Neuronal stem cell (in vitro differentiated cells): ENCODE measurements around the gene PACS1.

Experiments
- DNase-seq: peaks from one replicate; pipeline ENCODE4 v3.0.0-alpha.2; 2013; ENCODE audit warnings: low spot score
- H2AFZ ChIP-seq: one replicate; pipeline ENCODE4 v1.6.1; 2013; ENCODE audit warnings: mild to moderate bottlenecking, low read length, inconsistent platforms
- H2AK5ac ChIP-seq: 2 replicates; pipeline ENCODE4 v1.6.1; 2013; ENCODE audit warnings: low read depth, mild to moderate bottlenecking, inconsistent platforms, low read length, moderate library complexity, mixed read lengths
- H2BK120ac ChIP-seq: 2 replicates; pipeline ENCODE4 v1.6.1; 2013; ENCODE audit warnings: low read depth, mild to moderate bottlenecking, inconsistent platforms, low read length, moderate library complexity, mixed read lengths
- H2BK12ac ChIP-seq: one replicate; pipeline ENCODE4 v1.6.1; 2013; ENCODE audit warnings: low read length, inconsistent platforms
- H2BK15ac ChIP-seq: 2 replicates; pipeline ENCODE4 v1.6.1; 2013; ENCODE audit warnings: mild to moderate bottlenecking, low read length, inconsistent platforms, mixed read lengths
- H2BK5ac ChIP-seq: one replicate; pipeline ENCODE4 v1.6.1; 2013; ENCODE audit warnings: inconsistent platforms, mild to moderate bottlenecking, low read length, moderate library complexity
- H3K14ac ChIP-seq: one replicate; pipeline ENCODE4 v1.6.1; 2013; ENCODE audit warnings: low read length, inconsistent platforms
- H3K18ac ChIP-seq: 2 replicates; pipeline ENCODE4 v1.6.1; 2013; ENCODE audit warnings: low read length, inconsistent platforms
- H3K23ac ChIP-seq: 2 replicates; pipeline ENCODE4 v1.6.1; 2013; ENCODE audit warnings: low read depth, mild to moderate bottlenecking, mixed read lengths, low read length, inconsistent platforms; ENCODE audit not compliant: poor library complexity
- H3K27ac ChIP-seq: replicated peaks from 3 replicates; pipeline ENCODE4 v1.5.1; 2013; ENCODE audit warnings: low read length, inconsistent platforms
- H3K27me3 ChIP-seq, 3 experiments: 2 replicates each; pipeline ENCODE4 v1.6.1; 2013; ENCODE audit warnings: low read length in 3 of 3, mild to moderate bottlenecking in 2 of 3, inconsistent platforms in 1 of 3, low read depth in 1 of 3, mixed read lengths in 1 of 3, moderate library complexity in 1 of 3; ENCODE audit not compliant: control insufficient read depth in 3 of 3, insufficient read depth in 3 of 3
- H3K36me3 ChIP-seq, 2 donors: replicated peaks in 1 of 2; 2 replicates each; pipeline ENCODE4 v1.6.1; 2013; ENCODE audit warnings: low read length in 2 of 2; ENCODE audit not compliant: control insufficient read depth in 2 of 2, insufficient read depth in 2 of 2
- H3K4ac ChIP-seq: 2 replicates; pipeline ENCODE4 v1.6.1; 2013; ENCODE audit warnings: inconsistent platforms, mild to moderate bottlenecking, low read length, moderate library complexity
- H3K4me1 ChIP-seq, 2 donors: 1 replicate in 1 of 2; 2 replicates in 1 of 2; pipeline ENCODE4 v1.6.1; 2013; ENCODE audit warnings: low read length in 2 of 2, low read depth in 1 of 2; ENCODE audit not compliant: control insufficient read depth in 2 of 2, insufficient read depth in 1 of 2
- H3K4me2 ChIP-seq: one replicate; pipeline ENCODE4 v1.6.1; 2013; ENCODE audit warnings: mild to moderate bottlenecking, low read length, inconsistent platforms; ENCODE audit not compliant: insufficient read depth, poor library complexity, severe bottlenecking
- H3K4me3 ChIP-seq, 2 donors: 2 replicates each; pipeline ENCODE4 v1.5.1; 2013; ENCODE audit warnings: low read length in 2 of 2, mild to moderate bottlenecking in 2 of 2, inconsistent platforms in 1 of 2, moderate library complexity in 1 of 2
- H3K79me1 ChIP-seq: one replicate; pipeline ENCODE4 v1.6.1; 2013; ENCODE audit warnings: low read depth, mild to moderate bottlenecking, inconsistent platforms, low read length, moderate library complexity
- H3K9ac ChIP-seq: one replicate; pipeline ENCODE4 v1.6.1; 2013; ENCODE audit warnings: mild to moderate bottlenecking, low read depth, low read length, inconsistent platforms; ENCODE audit not compliant: poor library complexity
- H3K9me3 ChIP-seq, 2 donors: replicated peaks in 1 of 2; 2 replicates each; pipeline versions ENCODE3 to v1.6.1; 2013; ENCODE audit warnings: low read length in 2 of 2, mild to moderate bottlenecking in 2 of 2, inconsistent platforms in 1 of 2, low read depth in 1 of 2, mixed read lengths in 1 of 2, moderate library complexity in 1 of 2; ENCODE audit not compliant: control insufficient read depth in 2 of 2, insufficient read depth in 1 of 2
- H4K8ac ChIP-seq: one replicate; pipeline ENCODE4 v1.6.1; 2013; ENCODE audit warnings: low read depth, mild to moderate bottlenecking, inconsistent platforms, low read length, moderate library complexity
- H4K91ac ChIP-seq: one replicate; pipeline ENCODE4 v1.6.1; 2013; ENCODE audit warnings: low read length, low read depth, mild to moderate bottlenecking, inconsistent platforms; ENCODE audit not compliant: poor library complexity
- WGBS, 2 donors: extraction: QIAGEN DNeasy Blood & Tissue Kit; methylation state at CpG; one replicate each; pipeline ENCODE4 v1.1.7; 2013; ENCODE audit warnings: missing lambda C conversion rate in 2 of 2, mixed read lengths in 1 of 2; ENCODE audit not compliant: insufficient read length in 2 of 2, insufficient replicate concordance in 1 of 2; ENCODE audit errors: extremely low coverage in 2 of 2; 5-methylcytosine and 5-hydroxymethylcytosine counted together

Gene PACS1

GRCh38 chr11:66232769-66233168 is 162.7 kb downstream of the PACS1 start:
- Histone ChIP-seq H2AK5ac (no peak overlapping the region), H4K91ac (no peak overlapping the region), H3K27ac (no peak overlapping the region), H3K27me3 (no peaks in the 10 kb centered on the region), H4K8ac (no peak overlapping the region), H3K14ac (no peak overlapping the region), H3K4me1 (no peaks in the 10 kb centered on the region), H2AFZ (no peak overlapping the region), H3K9ac (peak overlapping the region; percentile 57), H3K23ac (peak overlapping the region; percentile 56), H2BK15ac (no peak overlapping the region), H3K4me2 (no peak overlapping the region), H2BK120ac (no peak overlapping the region), H2BK12ac (no peak overlapping the region), H3K4me3 (no peak overlapping the region), H3K79me1 (no peaks in the 10 kb centered on the region), H2BK5ac (no peak overlapping the region), H3K36me3 (peaks cover 5 to 56% of the 10 kb centered on the region in 2 donors), H3K18ac (no peak overlapping the region), H3K4ac (no peak overlapping the region), H3K9me3 (no peaks in the 10 kb centered on the region)
- no CpG with 5 or more reads among the region's 11 CpGs for WGBS, 2 donors
- no peak for DNase-seq

- Histone ChIP-seq H2BK120ac (no peak overlapping the region), H3K23ac (no peak overlapping the region), H3K27ac (no peak overlapping the region), H4K8ac (no peak overlapping the region), H3K36me3 (peaks cover 5 to 57% of the 10 kb centered on the region in 2 donors), H3K4ac (no peak overlapping the region), H3K9ac (no peak overlapping the region), H3K4me1 (no peaks in the 10 kb centered on the region), H3K9me3 (no peaks in the 10 kb centered on the region), H4K91ac (no peak overlapping the region), H2BK12ac (no peak overlapping the region), H3K79me1 (no peaks in the 10 kb centered on the region), H2AFZ (no peak overlapping the region), H3K14ac (no peak overlapping the region), H2BK15ac (no peak overlapping the region), H3K4me3 (no peak overlapping the region), H3K18ac (no peak overlapping the region), H3K27me3 (no peaks in the 10 kb centered on the region), H2AK5ac (no peak overlapping the region), H2BK5ac (no peak overlapping the region), H3K4me2 (no peak overlapping the region)
- WGBS, 2 donors = no CpG with 5 or more reads among the region's 5 CpGs
- no peak for DNase-seq
Measured at GRCh38 chr11:66233301-66233700, 163.2 kb downstream of the PACS1 start.

GRCh38 chr11:66235141-66235540 is 165.1 kb downstream of the PACS1 start:
- peaks cover 9 to 72% of the 10 kb centered on the region in 2 donors for H3K36me3 ChIP-seq
- no peaks in the 10 kb centered on the region for H3K4me1 ChIP-seq
- H2BK12ac ChIP-seq = no peak overlapping the region
- H3K4ac ChIP-seq = no peak overlapping the region
- H3K27ac ChIP-seq = no peak overlapping the region
- no peak overlapping the region for H3K14ac ChIP-seq
- no peaks in the 10 kb centered on the region for H3K27me3 ChIP-seq
- no peak overlapping the region for H2BK5ac ChIP-seq
- no peaks in the 10 kb centered on the region for H3K9me3 ChIP-seq
- WGBS, 2 donors = no CpG with 5 or more reads among the region's 11 CpGs
- H3K18ac ChIP-seq = no peak overlapping the region
- peak overlapping the region in 1 of 2 donors; percentile 53 for H3K4me3 ChIP-seq
- no peaks in the 10 kb centered on the region for H3K79me1 ChIP-seq
- no peak overlapping the region for H3K23ac ChIP-seq
- no peak overlapping the region for H2BK120ac ChIP-seq
- H4K91ac ChIP-seq = no peak overlapping the region
- no peak overlapping the region for H2AK5ac ChIP-seq
- no peak overlapping the region for H2BK15ac ChIP-seq
- no peak overlapping the region for H3K4me2 ChIP-seq
- no peak overlapping the region for H3K9ac ChIP-seq
- no peak for DNase-seq
- no peak overlapping the region for H4K8ac ChIP-seq
- no peak overlapping the region for H2AFZ ChIP-seq

GRCh38 chr11:66237867-66238266 is 167.8 kb downstream of the PACS1 start:
- H3K4ac ChIP-seq = no peak overlapping the region
- H4K8ac ChIP-seq = no peak overlapping the region

More at GRCh38 chr11:66237867-66238266, 167.8 kb downstream of the PACS1 start:
- no peak overlapping the region for H4K91ac ChIP-seq
- H3K79me1 ChIP-seq = no peaks in the 10 kb centered on the region
- H3K36me3 ChIP-seq = peaks cover 7 to 68% of the 10 kb centered on the region in 2 donors
- H2BK12ac ChIP-seq = no peak overlapping the region
- WGBS, 2 donors = no CpG with 5 or more reads among the region's 6 CpGs
- H3K27me3 ChIP-seq = no peaks in the 10 kb centered on the region
- no peak overlapping the region for H3K18ac ChIP-seq
- H3K4me3 ChIP-seq = no peak overlapping the region
- H3K4me1 ChIP-seq = no peaks in the 10 kb centered on the region
- no peaks in the 10 kb centered on the region for H3K9me3 ChIP-seq
- DNase-seq = no peak
- no peak overlapping the region for H3K9ac ChIP-seq
- H2BK5ac ChIP-seq = no peak overlapping the region
- H2BK15ac ChIP-seq = no peak overlapping the region
- no peak overlapping the region for H3K27ac ChIP-seq
- no peak overlapping the region for H3K23ac ChIP-seq
- no peak overlapping the region for H3K14ac ChIP-seq
- H2AFZ ChIP-seq = no peak overlapping the region
- no peak overlapping the region for H3K4me2 ChIP-seq
- H2BK120ac ChIP-seq = no peak overlapping the region
- H2AK5ac ChIP-seq = no peak overlapping the region
